HepG2 (cell line): ENCODE data around the gene C14orf93. TPM values are rescaled to one million over a fixed set of nuclear protein-coding genes. Genes with fewer than 3 reads are reported as not detected.
A peak's percentile ranks its signal among the peaks of the same experiment; 100 is the strongest.

Source experiments
- FOSL1 ChIP-seq: sonication (generic); formaldehyde crosslinking; IDR thresholded peaks from 2 replicates; pipeline ENCODE4 v1.9.0; 2021; ENCODE audit warnings: missing genetic modification reagents, borderline replicate concordance
- GABPA ChIP-seq, 2 experiments: IDR thresholded peaks; 2 replicates each; pipeline ENCODE4 v1.6.1; 2011 to 2016; ENCODE audit warnings: low read depth in 2 of 2, low read length in 1 of 2, missing biosample characterization in 1 of 2, missing genetic modification characterization in 1 of 2
- NCOA5 ChIP-seq: sonication (generic); formaldehyde crosslinking; IDR thresholded peaks from 2 replicates; pipeline ENCODE4 v1.4.0; 2020; ENCODE audit warnings: missing genetic modification reagents
- PCBP2 ChIP-seq: fragments of 200-400 bp; formaldehyde crosslinking; optimal IDR thresholded peaks from 2 replicates; pipeline ENCODE3; 2018; ENCODE audit warnings: low read length, low read depth; ENCODE audit not compliant: poor library complexity, severe bottlenecking
- POLR2AphosphoS5 ChIP-seq: IDR thresholded peaks from 2 replicates; pipeline ENCODE4 v1.6.1; 2012; ENCODE audit warnings: low read depth, low read length
- PRPF4 ChIP-seq: fragments of 200-400 bp; formaldehyde crosslinking; IDR thresholded peaks from 2 replicates; pipeline ENCODE4 v1.6.1; 2016; ENCODE audit warnings: low read length, low read depth; ENCODE audit not compliant: poor library complexity, severe bottlenecking
- RAD21 ChIP-seq: fragments of 450-650 bp; formaldehyde crosslinking; IDR thresholded peaks from 2 replicates; pipeline ENCODE4 v1.5.0; 2020; ENCODE audit warnings: mild to moderate bottlenecking
- RAD51 ChIP-seq: fragments of 450-650 bp; IDR thresholded peaks from 2 replicates; pipeline ENCODE4 v1.6.1; 2016; ENCODE audit warnings: borderline replicate concordance
- ZNF782 ChIP-seq: sonication (generic); formaldehyde crosslinking; IDR thresholded peaks from 2 replicates; pipeline ENCODE4 v1.4.0; 2020; ENCODE audit warnings: missing genetic modification reagents, mild to moderate bottlenecking, borderline replicate concordance
- polyA plus RNA-seq, 8 experiments: library from polyadenylated mRNA; depleted of rRNA in 3 of 8; stranded (reverse) in 7 of 8; unstranded in 1 of 8; fragments of >200 nt; fragmentation: Illumina TruSeq in 4 of 8; extraction: Trizol in 4 of 8; gene quantifications; 2 replicates each; pipeline versions ENCODE4 v1.2.1 to v1.2.3, GENCODE V29; 2011 to 2016; ENCODE audit warnings: low read depth in 4 of 8, missing spikeins in 1 of 8, mixed read lengths in 1 of 8; ENCODE audit not compliant: insufficient read depth in 1 of 8
- total RNA-seq, 5 experiments: library from RNA; depleted of rRNA; stranded (reverse); fragments of >200 nt; fragmentation: Illumina TruSeq; extraction: Trizol; gene quantifications; 2 replicates each; pipeline ENCODE4 v1.2.3, GENCODE V29; 2016; ENCODE audit warnings: low read depth in 1 of 5
- TF ChIP-seq, protein P1 (sequence below): IDR thresholded peaks from 2 replicates; pipeline ENCODE4 v1.4.0; 2020; ENCODE audit warnings: mild to moderate bottlenecking, missing genetic modification reagents
- TF ChIP-seq, protein P2 (sequence below): sonication (generic); formaldehyde crosslinking; IDR thresholded peaks from 2 replicates; pipeline ENCODE4 v1.5.0; 2020; ENCODE audit warnings: mild to moderate bottlenecking, missing genetic modification reagents, borderline replicate concordance
- TF ChIP-seq, protein P3 (sequence below): sonication (generic); formaldehyde crosslinking; IDR thresholded peaks from 2 replicates; pipeline ENCODE4 v1.4.0; 2020; ENCODE audit warnings: missing genetic modification reagents

The C14orf93 gene
- total and polyA plus RNA-seq, 2 of the 13 experiments (the other 11 are each of a cell fraction or from before 2014, with no cell fraction given), result 11.4 to 22.5 TPM

DNA sequence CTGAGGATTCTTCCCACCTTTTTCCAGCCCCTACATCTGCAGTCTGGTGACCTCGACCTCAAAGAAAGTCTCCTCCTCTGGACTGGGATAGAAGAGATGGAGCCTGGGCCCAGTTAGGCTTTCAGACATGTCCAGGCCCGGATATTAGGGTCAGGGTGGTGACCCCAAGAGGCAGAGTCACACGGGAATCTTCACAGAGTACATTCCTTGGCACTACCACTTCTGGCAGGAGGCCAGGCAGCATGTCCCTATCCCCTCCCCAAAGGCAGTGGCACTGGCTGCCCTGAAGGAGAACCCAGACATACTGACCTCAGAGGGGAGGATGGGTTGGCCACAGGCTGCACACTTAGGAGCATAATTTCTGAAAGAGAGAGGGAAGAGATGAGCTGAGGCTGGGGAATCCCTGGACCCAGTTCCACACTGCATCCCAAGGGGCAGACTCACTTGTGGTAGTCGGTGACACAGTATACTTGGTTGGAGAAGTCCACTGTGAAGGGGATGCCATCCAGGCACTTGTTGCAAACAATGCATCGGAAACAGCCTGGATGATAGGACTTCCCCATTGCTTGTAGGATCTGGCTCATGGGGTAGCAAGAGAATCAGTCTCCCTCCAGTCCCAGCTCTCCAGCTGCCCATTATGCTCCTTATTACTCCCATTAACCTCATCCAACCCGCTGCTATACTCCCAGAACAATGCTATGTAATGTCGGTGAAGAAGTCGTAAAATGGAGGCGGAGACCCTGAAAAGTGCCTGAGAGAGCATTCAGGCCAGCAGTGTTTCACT, 35.2 kb downstream of the C14orf93 start (continued):
- TF ChIP-seq ZNF782 (CRISPR knock-in tag) (0 out of 2 replicates have a peak, but pooled peaks have one; percentile 22), NCOA5 (CRISPR knock-in tag) (no peak), POLR2AphosphoS5 (no peak; the same call in 1 of the 2 replicates), RAD21 (no peak), PCBP2 (no peak), FOSL1 (no peak), GABPA (IDR thresholded peaks at IDR 0.05; ENCODE audit: low read depth, low read length) (no peak), GABPA (CRISPR knock-in tag; IDR thresholded peaks at IDR 0.05; ENCODE audit: low read depth) (no peak), PRPF4 (peak; percentile 79), RAD51 (no peak)
- TF ChIP-seq, protein P1, sequence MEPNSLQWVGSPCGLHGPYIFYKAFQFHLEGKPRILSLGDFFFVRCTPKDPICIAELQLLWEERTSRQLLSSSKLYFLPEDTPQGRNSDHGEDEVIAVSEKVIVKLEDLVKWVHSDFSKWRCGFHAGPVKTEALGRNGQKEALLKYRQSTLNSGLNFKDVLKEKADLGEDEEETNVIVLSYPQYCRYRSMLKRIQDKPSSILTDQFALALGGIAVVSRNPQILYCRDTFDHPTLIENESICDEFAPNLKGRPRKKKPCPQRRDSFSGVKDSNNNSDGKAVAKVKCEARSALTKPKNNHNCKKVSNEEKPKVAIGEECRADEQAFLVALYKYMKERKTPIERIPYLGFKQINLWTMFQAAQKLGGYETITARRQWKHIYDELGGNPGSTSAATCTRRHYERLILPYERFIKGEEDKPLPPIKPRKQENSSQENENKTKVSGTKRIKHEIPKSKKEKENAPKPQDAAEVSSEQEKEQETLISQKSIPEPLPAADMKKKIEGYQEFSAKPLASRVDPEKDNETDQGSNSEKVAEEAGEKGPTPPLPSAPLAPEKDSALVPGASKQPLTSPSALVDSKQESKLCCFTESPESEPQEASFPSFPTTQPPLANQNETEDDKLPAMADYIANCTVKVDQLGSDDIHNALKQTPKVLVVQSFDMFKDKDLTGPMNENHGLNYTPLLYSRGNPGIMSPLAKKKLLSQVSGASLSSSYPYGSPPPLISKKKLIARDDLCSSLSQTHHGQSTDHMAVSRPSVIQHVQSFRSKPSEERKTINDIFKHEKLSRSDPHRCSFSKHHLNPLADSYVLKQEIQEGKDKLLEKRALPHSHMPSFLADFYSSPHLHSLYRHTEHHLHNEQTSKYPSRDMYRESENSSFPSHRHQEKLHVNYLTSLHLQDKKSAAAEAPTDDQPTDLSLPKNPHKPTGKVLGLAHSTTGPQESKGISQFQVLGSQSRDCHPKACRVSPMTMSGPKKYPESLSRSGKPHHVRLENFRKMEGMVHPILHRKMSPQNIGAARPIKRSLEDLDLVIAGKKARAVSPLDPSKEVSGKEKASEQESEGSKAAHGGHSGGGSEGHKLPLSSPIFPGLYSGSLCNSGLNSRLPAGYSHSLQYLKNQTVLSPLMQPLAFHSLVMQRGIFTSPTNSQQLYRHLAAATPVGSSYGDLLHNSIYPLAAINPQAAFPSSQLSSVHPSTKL (CRISPR knock-in tag), result no peak
- TF ChIP-seq, protein P2, sequence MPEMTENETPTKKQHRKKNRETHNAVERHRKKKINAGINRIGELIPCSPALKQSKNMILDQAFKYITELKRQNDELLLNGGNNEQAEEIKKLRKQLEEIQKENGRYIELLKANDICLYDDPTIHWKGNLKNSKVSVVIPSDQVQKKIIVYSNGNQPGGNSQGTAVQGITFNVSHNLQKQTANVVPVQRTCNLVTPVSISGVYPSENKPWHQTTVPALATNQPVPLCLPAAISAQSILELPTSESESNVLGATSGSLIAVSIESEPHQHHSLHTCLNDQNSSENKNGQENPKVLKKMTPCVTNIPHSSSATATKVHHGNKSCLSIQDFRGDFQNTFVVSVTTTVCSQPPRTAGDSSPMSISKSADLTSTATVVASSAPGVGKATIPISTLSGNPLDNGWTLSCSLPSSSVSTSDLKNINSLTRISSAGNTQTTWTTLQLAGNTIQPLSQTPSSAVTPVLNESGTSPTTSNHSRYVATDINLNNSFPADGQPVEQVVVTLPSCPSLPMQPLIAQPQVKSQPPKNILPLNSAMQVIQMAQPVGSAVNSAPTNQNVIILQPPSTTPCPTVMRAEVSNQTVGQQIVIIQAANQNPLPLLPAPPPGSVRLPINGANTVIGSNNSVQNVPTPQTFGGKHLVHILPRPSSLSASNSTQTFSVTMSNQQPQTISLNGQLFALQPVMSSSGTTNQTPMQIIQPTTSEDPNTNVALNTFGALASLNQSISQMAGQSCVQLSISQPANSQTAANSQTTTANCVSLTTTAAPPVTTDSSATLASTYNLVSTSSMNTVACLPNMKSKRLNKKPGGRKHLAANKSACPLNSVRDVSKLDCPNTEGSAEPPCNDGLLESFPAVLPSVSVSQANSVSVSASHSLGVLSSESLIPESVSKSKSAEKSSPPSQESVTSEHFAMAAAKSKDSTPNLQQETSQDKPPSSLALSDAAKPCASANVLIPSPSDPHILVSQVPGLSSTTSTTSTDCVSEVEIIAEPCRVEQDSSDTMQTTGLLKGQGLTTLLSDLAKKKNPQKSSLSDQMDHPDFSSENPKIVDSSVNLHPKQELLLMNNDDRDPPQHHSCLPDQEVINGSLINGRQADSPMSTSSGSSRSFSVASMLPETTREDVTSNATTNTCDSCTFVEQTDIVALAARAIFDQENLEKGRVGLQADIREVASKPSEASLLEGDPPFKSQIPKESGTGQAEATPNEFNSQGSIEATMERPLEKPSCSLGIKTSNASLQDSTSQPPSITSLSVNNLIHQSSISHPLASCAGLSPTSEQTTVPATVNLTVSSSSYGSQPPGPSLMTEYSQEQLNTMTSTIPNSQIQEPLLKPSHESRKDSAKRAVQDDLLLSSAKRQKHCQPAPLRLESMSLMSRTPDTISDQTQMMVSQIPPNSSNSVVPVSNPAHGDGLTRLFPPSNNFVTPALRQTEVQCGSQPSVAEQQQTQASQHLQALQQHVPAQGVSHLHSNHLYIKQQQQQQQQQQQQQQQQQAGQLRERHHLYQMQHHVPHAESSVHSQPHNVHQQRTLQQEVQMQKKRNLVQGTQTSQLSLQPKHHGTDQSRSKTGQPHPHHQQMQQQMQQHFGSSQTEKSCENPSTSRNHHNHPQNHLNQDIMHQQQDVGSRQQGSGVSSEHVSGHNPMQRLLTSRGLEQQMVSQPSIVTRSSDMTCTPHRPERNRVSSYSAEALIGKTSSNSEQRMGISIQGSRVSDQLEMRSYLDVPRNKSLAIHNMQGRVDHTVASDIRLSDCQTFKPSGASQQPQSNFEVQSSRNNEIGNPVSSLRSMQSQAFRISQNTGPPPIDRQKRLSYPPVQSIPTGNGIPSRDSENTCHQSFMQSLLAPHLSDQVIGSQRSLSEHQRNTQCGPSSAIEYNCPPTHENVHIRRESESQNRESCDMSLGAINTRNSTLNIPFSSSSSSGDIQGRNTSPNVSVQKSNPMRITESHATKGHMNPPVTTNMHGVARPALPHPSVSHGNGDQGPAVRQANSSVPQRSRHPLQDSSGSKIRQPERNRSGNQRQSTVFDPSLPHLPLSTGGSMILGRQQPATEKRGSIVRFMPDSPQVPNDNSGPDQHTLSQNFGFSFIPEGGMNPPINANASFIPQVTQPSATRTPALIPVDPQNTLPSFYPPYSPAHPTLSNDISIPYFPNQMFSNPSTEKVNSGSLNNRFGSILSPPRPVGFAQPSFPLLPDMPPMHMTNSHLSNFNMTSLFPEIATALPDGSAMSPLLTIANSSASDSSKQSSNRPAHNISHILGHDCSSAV (CRISPR knock-in tag), result no peak
- TF ChIP-seq, protein P3, sequence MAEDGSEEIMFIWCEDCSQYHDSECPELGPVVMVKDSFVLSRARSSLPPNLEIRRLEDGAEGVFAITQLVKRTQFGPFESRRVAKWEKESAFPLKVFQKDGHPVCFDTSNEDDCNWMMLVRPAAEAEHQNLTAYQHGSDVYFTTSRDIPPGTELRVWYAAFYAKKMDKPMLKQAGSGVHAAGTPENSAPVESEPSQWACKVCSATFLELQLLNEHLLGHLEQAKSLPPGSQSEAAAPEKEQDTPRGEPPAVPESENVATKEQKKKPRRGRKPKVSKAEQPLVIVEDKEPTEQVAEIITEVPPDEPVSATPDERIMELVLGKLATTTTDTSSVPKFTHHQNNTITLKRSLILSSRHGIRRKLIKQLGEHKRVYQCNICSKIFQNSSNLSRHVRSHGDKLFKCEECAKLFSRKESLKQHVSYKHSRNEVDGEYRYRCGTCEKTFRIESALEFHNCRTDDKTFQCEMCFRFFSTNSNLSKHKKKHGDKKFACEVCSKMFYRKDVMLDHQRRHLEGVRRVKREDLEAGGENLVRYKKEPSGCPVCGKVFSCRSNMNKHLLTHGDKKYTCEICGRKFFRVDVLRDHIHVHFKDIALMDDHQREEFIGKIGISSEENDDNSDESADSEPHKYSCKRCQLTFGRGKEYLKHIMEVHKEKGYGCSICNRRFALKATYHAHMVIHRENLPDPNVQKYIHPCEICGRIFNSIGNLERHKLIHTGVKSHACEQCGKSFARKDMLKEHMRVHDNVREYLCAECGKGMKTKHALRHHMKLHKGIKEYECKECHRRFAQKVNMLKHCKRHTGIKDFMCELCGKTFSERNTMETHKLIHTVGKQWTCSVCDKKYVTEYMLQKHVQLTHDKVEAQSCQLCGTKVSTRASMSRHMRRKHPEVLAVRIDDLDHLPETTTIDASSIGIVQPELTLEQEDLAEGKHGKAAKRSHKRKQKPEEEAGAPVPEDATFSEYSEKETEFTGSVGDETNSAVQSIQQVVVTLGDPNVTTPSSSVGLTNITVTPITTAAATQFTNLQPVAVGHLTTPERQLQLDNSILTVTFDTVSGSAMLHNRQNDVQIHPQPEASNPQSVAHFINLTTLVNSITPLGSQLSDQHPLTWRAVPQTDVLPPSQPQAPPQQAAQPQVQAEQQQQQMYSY (CRISPR knock-in tag), result no peak
